HEK293 (cell line): ENCODE data around the gene CDYL.

Source experiments
- CTCF ChIA-PET: fragments of 350-600 bp; formaldehyde crosslinking; extraction: SDS; loops from one replicate; lab custom pipeline; 2021; ENCODE audit warnings: antibody characterized with exemption; lab: Yijun Ruan, JAX
- POLR2A ChIA-PET: fragments of 300-600 bp; formaldehyde crosslinking; extraction: SDS; loops from one replicate; lab custom pipeline; 2020; ENCODE audit warnings: antibody characterized with exemption, inconsistent platforms; lab: Yijun Ruan, JAX
- H3K27ac ChIP-seq: fragments of 200-500 bp; sonication (Bioruptor generic); 2 replicates; pipeline ENCODE4 v1.5.1; 2014; ENCODE audit warnings: low read depth, low read length, control low read depth, inconsistent platforms; ENCODE audit errors: extremely low read depth
- H3K36me3 ChIP-seq, 2 experiments: fragments of 200-500 bp in 1 of 2; sonication (Bioruptor generic) in 1 of 2; 1 replicate in 1 of 2; 2 replicates in 1 of 2; pipeline ENCODE4 v1.5.1; 2014 to 2017; ENCODE audit warnings: inconsistent platforms in 2 of 2, low read length in 2 of 2; ENCODE audit not compliant: control insufficient read depth in 2 of 2, insufficient read depth in 1 of 2
- H3K4me1 ChIP-seq: fragments of 200-500 bp; sonication (Bioruptor generic); 2 replicates; pipeline ENCODE4 v1.5.1; 2014; ENCODE audit warnings: mild to moderate bottlenecking, low read length, inconsistent platforms; ENCODE audit not compliant: control insufficient read depth, insufficient read depth
- H3K4me3 ChIP-seq: 2 replicates; pipeline ENCODE4 v1.5.1; 2011; ENCODE audit warnings: low read depth, mild to moderate bottlenecking, control low read depth, low read length, moderate library complexity
- H3K9me3 ChIP-seq: fragments of 200-500 bp; sonication (Bioruptor generic); 2 replicates; pipeline ENCODE4 v1.5.1; 2014; ENCODE audit warnings: low read depth, low read length, inconsistent platforms; ENCODE audit not compliant: control insufficient read depth, insufficient read depth
- MYNN ChIP-seq: fragments of 450-650 bp; formaldehyde crosslinking; IDR thresholded peaks from 2 replicates; pipeline ENCODE4 v1.5.1; 2016; ENCODE audit warnings: missing biosample characterization, missing genetic modification characterization, borderline replicate concordance
- MZF1 ChIP-seq: fragments of 450-650 bp; formaldehyde crosslinking; IDR thresholded peaks from 2 replicates; pipeline ENCODE4 v1.5.1; 2017; ENCODE audit warnings: missing biosample characterization, missing genetic modification characterization, borderline replicate concordance
- PRDM10 ChIP-seq: fragments of 450-650 bp; formaldehyde crosslinking; IDR thresholded peaks from 2 replicates; pipeline ENCODE4 v1.5.1; 2016; ENCODE audit warnings: missing biosample characterization, missing genetic modification characterization
- ZBTB6 ChIP-seq: fragments of 450-650 bp; formaldehyde crosslinking; IDR thresholded peaks from 2 replicates; pipeline ENCODE4 v1.5.1; 2017; ENCODE audit warnings: missing biosample characterization, missing genetic modification characterization
- ZIC2 ChIP-seq: fragments of 450-650 bp; formaldehyde crosslinking; IDR thresholded peaks from 2 replicates; pipeline ENCODE4 v1.5.1; 2016; ENCODE audit warnings: missing biosample characterization, missing genetic modification characterization
- ZNF324 ChIP-seq: fragments of 450-650 bp; formaldehyde crosslinking; IDR thresholded peaks from 2 replicates; pipeline ENCODE4 v1.5.1; 2016; ENCODE audit warnings: missing biosample characterization, missing genetic modification characterization
- ZNF350 ChIP-seq: fragments of 450-650 bp; formaldehyde crosslinking; IDR thresholded peaks from 2 replicates; pipeline ENCODE4 v1.5.0; 2017; ENCODE audit warnings: missing biosample characterization, mild to moderate bottlenecking, missing genetic modification characterization
- ZNF362 ChIP-seq: fragments of 450-650 bp; formaldehyde crosslinking; IDR thresholded peaks from 2 replicates; pipeline ENCODE4 v1.5.1; 2016; ENCODE audit warnings: missing biosample characterization, missing genetic modification characterization
- ZNF830 ChIP-seq: fragments of 450-650 bp; IDR thresholded peaks from 2 replicates; pipeline ENCODE4 v1.5.0; 2018; ENCODE audit warnings: missing biosample characterization, missing genetic modification characterization, low read depth, mild to moderate bottlenecking, moderate library complexity
- TF ChIP-seq, protein P1 (sequence below): fragments of 450-650 bp; formaldehyde crosslinking; IDR thresholded peaks from 2 replicates; pipeline ENCODE4 v1.5.1; 2016; ENCODE audit warnings: missing biosample characterization, missing genetic modification characterization
- TF ChIP-seq, protein P2 (sequence below): sonication (generic); formaldehyde crosslinking; IDR thresholded peaks from 2 replicates; pipeline ENCODE4 v1.8.1; 2022; ENCODE audit warnings: mild to moderate bottlenecking, moderate library complexity, missing genetic modification reagents
- TF ChIP-seq, protein P3 (sequence below): fragments of 450-650 bp; formaldehyde crosslinking; IDR thresholded peaks from 2 replicates; pipeline ENCODE4 v1.5.1; 2016; ENCODE audit warnings: missing biosample characterization, missing genetic modification characterization

Gene CDYL

GRCh38 chr6:4797587-4797986 lies 21.4 kb downstream of the CDYL start:
- TF ChIP-seq, protein P1, sequence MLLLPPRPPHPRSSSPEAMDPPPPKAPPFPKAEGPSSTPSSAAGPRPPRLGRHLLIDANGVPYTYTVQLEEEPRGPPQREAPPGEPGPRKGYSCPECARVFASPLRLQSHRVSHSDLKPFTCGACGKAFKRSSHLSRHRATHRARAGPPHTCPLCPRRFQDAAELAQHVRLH (tag by site-specific recombination) = no peak
- no peak for TF ChIP-seq PRDM10 (tag by site-specific recombination)
- TF ChIP-seq ZNF362 (tag by site-specific recombination) = 0 out of 2 replicates have a peak, but pooled peaks have one; percentile 33
- TF ChIP-seq ZIC2 = no peak
- CTCF ChIA-PET = interaction anchor here (1.3 to 1.8 kb wide), 2 partner anchors 9 to 30 kb away, joined by 3 to 4 read pairs; no protein-coding TSS in a partner anchor
- POLR2A ChIA-PET = no interaction called here
- Histone ChIP-seq H3K4me1 (peaks cover 6% of the 10 kb centered on the region; the same call in 1 of the 2 replicates), H3K4me3 (no peak overlapping the region), H3K36me3 (no peaks in the 10 kb centered on the region; a peak in 1 of 3 replicates), H3K9me3 (no peaks in the 10 kb centered on the region; the same call in 1 of the 2 replicates), H3K27ac (no peak overlapping the region)

DNA sequence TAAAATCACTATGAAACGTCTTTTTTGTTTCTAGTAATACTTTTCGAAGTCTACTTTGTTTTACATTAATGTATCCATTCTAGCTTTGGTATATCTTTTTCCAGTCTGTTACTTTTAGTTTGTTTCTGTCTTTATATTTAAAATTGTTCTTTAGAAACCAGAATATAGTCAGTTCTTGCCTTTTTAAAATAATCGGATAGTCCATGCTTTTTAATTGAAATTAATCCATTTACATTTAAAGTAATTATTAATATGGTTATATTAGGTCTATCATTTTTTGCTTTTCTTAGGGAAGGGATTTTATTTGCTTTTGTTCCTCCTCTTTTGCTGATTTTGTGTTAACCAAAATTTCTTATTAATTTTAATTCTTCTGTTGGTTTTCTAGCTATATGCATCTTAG lies 23.7 kb downstream of the CDYL start:
- POLR2A ChIA-PET = no interaction called here
- TF ChIP-seq, protein P2, sequence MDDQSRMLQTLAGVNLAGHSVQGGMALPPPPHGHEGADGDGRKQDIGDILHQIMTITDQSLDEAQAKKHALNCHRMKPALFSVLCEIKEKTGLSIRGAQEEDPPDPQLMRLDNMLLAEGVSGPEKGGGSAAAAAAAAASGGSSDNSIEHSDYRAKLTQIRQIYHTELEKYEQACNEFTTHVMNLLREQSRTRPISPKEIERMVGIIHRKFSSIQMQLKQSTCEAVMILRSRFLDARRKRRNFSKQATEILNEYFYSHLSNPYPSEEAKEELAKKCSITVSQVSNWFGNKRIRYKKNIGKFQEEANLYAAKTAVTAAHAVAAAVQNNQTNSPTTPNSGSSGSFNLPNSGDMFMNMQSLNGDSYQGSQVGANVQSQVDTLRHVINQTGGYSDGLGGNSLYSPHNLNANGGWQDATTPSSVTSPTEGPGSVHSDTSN = no peak
- no peak for TF ChIP-seq MYNN (tag by site-specific recombination)
- TF ChIP-seq ZNF324 = no peak
- no peak for TF ChIP-seq ZBTB6 (tag by site-specific recombination)
- TF ChIP-seq, protein P3, sequence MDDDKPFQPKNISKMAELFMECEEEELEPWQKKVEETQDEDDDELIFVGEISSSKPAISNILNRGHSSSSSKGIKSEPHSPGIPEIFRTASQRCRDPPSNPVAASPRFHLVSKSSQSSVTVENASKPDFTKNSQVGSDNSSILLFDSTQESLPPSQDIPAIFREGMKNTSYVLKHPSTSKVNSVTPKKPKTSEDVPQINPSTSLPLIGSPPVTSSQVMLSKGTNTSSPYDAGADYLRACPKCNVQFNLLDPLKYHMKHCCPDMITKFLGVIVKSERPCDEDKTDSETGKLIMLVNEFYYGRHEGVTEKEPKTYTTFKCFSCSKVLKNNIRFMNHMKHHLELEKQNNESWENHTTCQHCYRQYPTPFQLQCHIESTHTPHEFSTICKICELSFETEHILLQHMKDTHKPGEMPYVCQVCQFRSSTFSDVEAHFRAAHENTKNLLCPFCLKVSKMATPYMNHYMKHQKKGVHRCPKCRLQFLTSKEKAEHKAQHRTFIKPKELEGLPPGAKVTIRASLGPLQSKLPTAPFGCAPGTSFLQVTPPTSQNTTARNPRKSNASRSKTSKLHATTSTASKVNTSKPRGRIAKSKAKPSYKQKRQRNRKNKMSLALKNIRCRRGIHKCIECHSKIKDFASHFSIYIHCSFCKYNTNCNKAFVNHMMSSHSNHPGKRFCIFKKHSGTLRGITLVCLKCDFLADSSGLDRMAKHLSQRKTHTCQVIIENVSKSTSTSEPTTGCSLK (tag by site-specific recombination) = no peak
- TF ChIP-seq ZNF350 (tag by site-specific recombination) = no peak
- TF ChIP-seq MZF1 (tag by site-specific recombination) = no peak
- no peak for TF ChIP-seq ZNF830
- H3K9me3 ChIP-seq = no peaks in the 10 kb centered on the region; the same call in 1 of the 2 replicates
- H3K36me3 ChIP-seq = no peaks in the 10 kb centered on the region; a peak in 1 of 3 replicates
- H3K4me3 ChIP-seq = no peak overlapping the region
- CTCF ChIA-PET = interaction anchor here (0.6 to 3.1 kb wide), 5 partner anchors 9 to 488 kb away, joined by 3 to 10 read pairs (median 4); no protein-coding TSS in a partner anchor
- H3K4me1 ChIP-seq = peaks cover 3% of the 10 kb centered on the region; the same call in 1 of the 2 replicates
- no peak overlapping the region for H3K27ac ChIP-seq
